Esophagus muscularis mucosa (tissue), 3 donors: ENCODE results near the gene PHOSPHO2.

Experiments used
- POLR2A ChIP-seq: fragments of 450-650 bp; IDR thresholded peaks from one replicate; pipeline ENCODE4 v1.6.1; 2017; ENCODE audit warnings: antibody characterized with exemption, moderate library complexity, mild to moderate bottlenecking, low read depth
- POLR2AphosphoS5 ChIP-seq, 2 donors: sonication (generic); formaldehyde crosslinking; IDR thresholded peaks; one replicate each; pipeline ENCODE4 v1.6.1; 2017; ENCODE audit warnings: antibody characterized with exemption in 2 of 2
- TF ChIP-seq, protein P1 (sequence below), 3 experiments: fragments of 200-600 bp in 2 of 3; fragments of 450-650 bp in 1 of 3; sonication (generic) in 2 of 3; IDR thresholded peaks; one replicate each; pipeline ENCODE4 v1.5.1; 2017 to 2019; ENCODE audit warnings: antibody characterized with exemption in 3 of 3, mild to moderate bottlenecking in 2 of 3, moderate library complexity in 1 of 3

DNA sequence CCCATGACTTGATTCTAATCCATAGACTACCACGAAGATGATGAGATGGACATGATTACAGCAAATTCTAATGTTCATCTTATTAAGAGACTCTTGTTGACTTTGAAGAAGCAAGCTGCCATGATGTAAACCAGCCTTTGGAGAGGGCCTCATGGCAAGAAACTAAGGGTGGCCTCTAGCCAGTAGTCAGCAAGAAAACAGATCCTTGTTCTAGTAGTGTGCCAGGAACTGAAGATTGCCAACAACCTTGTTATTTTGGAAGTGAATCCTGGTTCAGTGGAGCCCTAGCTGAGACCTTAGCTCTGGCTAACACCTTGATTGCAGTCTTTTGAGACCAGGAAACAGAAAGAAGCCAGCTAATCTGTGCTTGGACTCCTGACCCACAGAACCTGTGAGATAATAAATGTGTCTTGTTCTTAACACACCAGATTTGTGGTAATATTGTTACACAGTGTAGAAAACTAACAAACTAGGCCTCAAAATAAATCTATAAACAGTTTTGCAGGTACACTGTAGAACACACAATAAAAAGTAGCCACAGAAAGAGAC lies 10.0 kb downstream of the PHOSPHO2 start:
- TF ChIP-seq, protein P1, sequence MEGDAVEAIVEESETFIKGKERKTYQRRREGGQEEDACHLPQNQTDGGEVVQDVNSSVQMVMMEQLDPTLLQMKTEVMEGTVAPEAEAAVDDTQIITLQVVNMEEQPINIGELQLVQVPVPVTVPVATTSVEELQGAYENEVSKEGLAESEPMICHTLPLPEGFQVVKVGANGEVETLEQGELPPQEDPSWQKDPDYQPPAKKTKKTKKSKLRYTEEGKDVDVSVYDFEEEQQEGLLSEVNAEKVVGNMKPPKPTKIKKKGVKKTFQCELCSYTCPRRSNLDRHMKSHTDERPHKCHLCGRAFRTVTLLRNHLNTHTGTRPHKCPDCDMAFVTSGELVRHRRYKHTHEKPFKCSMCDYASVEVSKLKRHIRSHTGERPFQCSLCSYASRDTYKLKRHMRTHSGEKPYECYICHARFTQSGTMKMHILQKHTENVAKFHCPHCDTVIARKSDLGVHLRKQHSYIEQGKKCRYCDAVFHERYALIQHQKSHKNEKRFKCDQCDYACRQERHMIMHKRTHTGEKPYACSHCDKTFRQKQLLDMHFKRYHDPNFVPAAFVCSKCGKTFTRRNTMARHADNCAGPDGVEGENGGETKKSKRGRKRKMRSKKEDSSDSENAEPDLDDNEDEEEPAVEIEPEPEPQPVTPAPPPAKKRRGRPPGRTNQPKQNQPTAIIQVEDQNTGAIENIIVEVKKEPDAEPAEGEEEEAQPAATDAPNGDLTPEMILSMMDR (IDR thresholded peaks at IDR 0.05) = no peak
- TF ChIP-seq POLR2A (no peak), POLR2AphosphoS5 (IDR thresholded peaks at IDR 0.05) (no peak)
